Inflammatory macrophage (primary cell): ENCODE measurements around the gene HYI.
"Not testable (repeated sequence)": the region's sequence is repeated elsewhere in the genome, so short reads cannot be mapped to it uniquely, and the experiment has no call there.

ENCODE experiments used
- DNase-seq, 2 donors: peaks; one replicate each; pipeline ENCODE4 v3.0.0-alpha.2; 2020 to 2022

Gene HYI

GRCh38 chr1:43464681-43465504, 11.2 kb upstream of the HYI start:
- DNase-seq = no peak

GRCh38 chr1:43463479-43463878, 9.7 kb upstream of the HYI start:
- DNase-seq = no peak

GRCh38 chr1:43460988-43461693, 7.4 kb upstream of the HYI start:
- DNase-seq = peak; percentile 75 to 83

DNA sequence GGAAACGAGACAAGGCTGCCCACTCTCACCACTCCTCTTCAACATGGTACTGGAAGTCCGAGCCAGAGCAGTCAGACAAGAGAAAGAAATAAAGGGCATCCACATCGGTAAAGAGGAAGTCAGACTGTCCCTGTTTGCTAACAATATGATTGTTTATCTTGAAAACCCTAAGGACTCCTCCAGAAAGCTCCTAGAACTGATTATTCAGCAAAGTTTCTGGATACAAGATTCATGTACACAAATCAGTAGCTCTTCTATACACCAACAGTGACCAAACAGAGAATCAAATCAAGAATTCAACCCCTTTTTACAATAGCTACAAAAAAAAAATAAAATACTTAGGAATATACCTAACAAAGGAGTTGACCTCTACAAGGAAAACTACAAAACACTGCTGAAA, 4.6 kb upstream of the HYI start:
- DNase-seq = not testable (repeated sequence)

- DNase-seq = no peak
Observed at GRCh38 chr1:43455213-43455889, 1.6 kb upstream of the HYI start.

DNA sequence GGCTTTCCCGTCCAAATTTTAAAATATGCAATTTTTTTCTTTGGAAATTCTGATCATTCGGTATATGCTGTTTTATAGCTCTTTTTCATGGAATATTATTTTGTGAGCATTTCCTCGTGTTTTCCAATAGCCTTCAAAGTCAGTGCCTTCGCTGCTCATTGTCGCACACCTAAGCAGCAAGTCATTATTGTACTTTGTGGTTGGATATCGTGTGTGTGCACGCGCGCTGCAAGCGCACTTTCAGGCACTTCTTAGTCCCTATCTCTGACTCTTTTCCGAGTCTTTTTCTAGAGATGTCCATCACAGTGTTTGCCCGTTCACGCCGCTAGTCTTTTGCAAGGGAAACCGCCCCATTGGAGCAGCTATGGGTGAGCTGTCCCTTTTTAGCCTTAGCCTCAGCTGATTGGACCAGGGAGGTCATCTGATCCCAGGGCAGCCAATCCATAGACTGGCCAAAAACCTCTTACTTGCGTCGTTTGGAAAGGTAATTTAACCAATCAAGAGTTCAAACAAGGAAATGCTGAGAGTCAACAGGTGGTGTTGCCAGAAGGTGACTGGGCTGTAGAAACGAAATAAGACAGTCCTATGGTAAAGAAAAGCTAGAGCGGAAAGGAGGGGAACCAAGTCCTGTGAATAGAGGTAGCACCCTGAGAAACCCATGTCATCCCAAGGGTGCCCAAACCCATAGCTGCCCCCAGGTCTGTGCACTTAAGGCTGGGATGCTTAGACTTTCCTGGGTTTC, 710 bp upstream of the HYI start:
- DNase-seq = peak; percentile 78 to 79

DNA sequence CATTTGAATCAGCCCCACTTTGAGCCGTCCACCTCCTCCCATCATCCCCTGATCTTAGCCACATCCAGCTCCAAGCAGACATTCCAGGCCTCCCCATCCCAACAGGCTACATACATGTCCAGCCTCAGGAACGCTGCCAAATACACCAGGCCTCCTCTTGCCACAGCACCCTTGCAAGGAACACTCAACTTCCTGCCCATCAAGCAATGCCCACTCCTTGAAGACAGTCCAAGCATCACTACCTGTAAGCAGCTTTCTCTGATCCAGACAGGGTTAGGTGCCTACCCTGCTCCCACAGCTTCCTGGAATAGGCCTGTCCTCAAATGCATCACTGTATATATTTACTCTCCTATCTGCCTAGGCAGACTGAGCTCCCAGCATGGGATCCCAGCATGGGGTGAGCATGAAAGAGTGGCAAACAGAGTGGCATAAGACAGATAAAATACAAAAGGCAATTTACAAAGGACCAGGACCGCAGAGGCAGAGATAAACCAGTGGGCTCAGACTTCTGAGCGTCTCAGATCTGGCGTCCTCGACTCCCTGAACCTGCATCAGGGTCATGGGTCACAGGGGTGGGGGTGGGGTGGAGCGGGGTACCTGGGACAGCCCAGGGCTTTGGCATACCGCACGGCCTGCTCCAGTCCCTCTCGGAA, 816 bp downstream of the HYI start:
- DNase-seq = no peak

DNA sequence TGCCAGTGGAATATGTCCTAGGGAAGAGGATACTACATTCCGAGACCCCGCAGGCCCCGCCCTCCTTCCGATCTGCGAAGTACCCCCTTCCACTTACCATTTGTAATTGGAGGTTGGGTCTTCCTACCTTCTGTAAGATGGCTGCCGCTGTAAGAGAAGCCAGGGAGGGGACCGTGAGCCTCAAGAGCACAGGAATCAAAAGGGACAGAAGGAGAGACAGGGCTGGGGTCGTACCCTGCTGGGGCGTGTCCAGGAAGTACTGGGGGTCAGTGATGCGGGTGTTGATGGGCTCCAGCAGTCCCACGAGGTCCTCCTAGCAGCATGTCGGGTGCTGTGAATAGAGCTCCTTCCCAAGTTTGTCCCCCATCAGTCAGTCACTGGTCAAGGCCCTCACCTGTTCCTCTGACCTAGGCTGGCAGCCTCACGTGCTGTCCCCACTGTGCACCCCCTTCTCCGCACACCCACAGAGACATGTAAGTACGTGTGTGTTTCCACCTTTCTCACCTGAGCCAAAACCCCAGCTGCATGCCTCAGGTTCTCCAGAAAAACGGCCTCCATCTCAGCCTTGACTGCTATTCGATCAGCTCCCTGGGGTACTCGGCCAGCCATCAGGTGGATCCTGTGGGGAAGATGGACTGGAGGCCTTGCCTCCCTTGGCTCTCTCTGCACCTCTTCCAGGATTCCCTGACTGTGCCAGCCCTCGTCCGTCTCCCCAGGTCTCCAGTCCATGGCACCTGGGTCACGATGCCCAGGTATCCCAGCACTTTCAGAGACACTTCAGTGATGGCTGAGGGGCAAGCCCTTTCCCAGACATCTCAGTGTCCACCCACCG, 1.8 kb downstream of the HYI start:
- no peak for DNase-seq

DNA sequence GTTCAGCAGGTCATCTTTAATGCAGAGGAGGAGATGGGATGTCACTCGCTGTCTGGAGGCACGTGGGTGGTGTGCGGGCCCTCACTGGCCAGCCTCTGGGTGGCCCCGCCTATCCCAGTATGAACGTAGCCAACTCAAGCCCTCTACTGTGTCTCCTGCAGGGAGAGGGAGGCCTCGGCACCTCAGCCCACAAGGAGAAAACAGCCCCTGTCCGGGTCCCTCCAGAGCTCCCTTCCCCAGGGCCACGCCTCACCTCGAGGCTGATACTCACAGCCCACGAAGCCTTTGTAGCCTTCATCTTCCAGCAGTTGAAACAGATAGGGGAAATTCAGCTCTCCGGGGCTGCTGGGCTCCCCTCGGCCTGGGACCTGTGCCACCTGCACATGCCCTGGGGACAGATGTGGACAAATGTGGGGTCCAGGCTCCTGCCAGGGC, 2.6 kb downstream of the HYI start:
- DNase-seq = no peak

GRCh38 chr1:43450251-43450941, 3.3 kb downstream of the HYI start:
- DNase-seq = no peak

- no peak for DNase-seq
Observed at GRCh38 chr1:43449708-43450069, 4.0 kb downstream of the HYI start.

GRCh38 chr1:43448955-43449707, 4.6 kb downstream of the HYI start:
- DNase-seq = no peak

- no peak for DNase-seq
Observed at GRCh38 chr1:43447891-43448708, 5.6 kb downstream of the HYI start.

GRCh38 chr1:43446881-43447835, 6.6 kb downstream of the HYI start:
- no peak for DNase-seq

DNA sequence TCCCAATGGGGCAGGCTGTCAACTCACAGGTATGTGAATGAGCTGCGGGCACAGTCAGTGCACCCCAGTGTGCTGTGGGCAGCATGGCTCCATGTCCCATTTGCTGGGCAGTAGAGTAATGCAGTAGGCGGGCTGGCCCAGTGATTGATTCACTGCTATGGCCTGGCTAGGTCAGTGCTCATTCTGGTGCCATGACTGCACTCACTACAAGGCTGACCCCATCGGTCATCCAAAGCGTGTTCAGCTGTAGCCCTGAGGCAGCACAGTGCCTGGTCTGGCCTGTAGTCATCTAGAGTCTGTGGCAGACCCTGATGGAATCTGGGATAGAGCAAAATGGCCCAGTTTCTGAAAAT, 7.4 kb downstream of the HYI start:
- no peak for DNase-seq

- DNase-seq = no peak
Observed at GRCh38 chr1:43445606-43446387, 7.9 kb downstream of the HYI start.

DNA sequence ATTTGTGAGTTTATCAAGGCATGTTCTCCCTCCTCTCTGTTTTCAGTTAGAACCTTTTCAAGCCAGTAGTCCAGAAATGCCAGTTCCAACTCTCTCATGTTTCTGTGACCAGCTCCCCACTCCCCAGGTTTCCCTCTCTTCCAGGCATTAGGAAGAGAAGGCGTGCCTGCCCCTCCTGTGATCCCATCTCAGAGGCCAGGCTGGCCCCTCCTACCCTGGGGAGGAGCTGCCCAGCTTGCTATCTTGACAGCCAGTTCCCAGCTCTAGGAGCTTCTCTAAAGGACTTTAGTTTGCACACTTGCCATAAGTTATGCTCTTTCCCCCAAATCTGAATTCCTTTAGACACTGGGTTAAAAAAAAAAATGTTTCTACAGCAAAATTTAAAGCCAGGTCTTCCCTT, 8.9 kb downstream of the HYI start:
- no peak for DNase-seq
